Measurements from ENCODE around the gene VMP1. TPM values are rescaled to one million over a fixed set of nuclear protein-coding genes. Genes with fewer than 3 reads are reported as not detected.
A peak's percentile ranks its signal among the peaks of the same experiment; 100 is the strongest.

VMP1 gene
- polyA plus RNA-seq, 4 donors, result 62.1 to 178 (median 97.2) TPM

DNA sequence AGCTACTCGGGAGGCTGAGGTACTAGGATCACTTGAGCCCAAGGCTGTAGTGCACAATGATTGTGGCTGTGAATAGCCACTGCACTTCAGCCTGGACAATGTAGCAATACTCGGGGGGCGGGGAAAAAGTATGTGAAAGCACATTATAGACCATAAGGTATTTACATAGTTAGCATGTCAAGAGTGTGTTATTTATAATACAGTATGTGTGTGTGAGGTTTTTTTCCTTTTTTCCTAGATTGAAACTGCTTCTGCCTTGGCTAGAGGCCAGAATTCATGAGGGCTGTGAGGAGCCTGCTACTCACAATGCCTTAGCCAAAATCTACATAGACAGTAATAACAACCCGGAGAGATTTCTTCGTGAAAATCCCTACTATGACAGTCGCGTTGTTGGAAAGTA lies 30.7 kb upstream of the VMP1 start:
- Histone ChIP-seq H3K9me3 (ENCODE audit: control insufficient read depth in 2 of 2, insufficient read depth in 1 of 2, low read depth in 1 of 2, low read length in 1 of 2) (no peaks in the 10 kb centered on the region), H3K27me3 (ENCODE audit: control insufficient read depth in 3 of 3, insufficient read depth in 3 of 3, low read length in 3 of 3) (no peaks in the 10 kb centered on the region), H3K4me3 (ENCODE audit: low read depth in 1 of 3, low read length in 3 of 3) (no peak overlapping the region), H3K27ac (ENCODE audit: low read depth in 1 of 3, low read length in 2 of 3) (no peak overlapping the region), H3K36me3 (ENCODE audit: control insufficient read depth in 3 of 3, insufficient read depth in 2 of 3, low read depth in 1 of 3, low read length in 3 of 3) (peaks cover 9 to 25% (median 23%) of the 10 kb centered on the region in 3 donors), H3K4me1 (ENCODE audit: control insufficient read depth in 3 of 3, insufficient read depth in 2 of 3, low read depth in 1 of 3, low read length in 2 of 3) (peaks cover 0 to under 1% (median under 1%) of the 10 kb centered on the region in 3 donors)
- FAIRE-seq (no peak), DNase-seq (no peak)
- 85 to 90% (median 89%) methylated on average over 7 of the region's 7 CpGs for WGBS, 3 donors

DNA sequence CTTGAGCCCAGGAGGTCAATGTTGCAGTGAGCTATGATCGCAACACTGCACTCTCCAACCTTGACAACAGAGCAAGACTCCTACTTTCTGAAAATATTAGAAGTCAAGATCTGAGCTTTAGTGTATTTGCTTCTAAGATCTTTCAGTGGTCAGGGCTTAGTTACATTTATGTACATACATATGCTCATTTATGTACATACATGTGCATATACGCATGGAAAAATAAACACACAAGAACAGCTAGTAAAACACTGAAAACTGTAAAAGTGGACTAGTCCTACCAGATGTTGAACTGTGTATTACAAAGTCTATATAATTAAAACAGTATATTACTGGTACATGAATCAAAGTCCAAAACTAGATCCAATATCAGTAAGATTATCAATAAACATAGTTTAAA lies 28.5 kb upstream of the VMP1 start:
- no peak overlapping the region for H3K4me3 ChIP-seq (ENCODE audit: low read depth in 1 of 3, low read length in 3 of 3)
- H3K36me3 ChIP-seq (ENCODE audit: control insufficient read depth in 3 of 3, insufficient read depth in 2 of 3, low read depth in 1 of 3, low read length in 3 of 3), result peaks cover 11 to 33% (median 27%) of the 10 kb centered on the region in 3 donors
- H3K27ac ChIP-seq (ENCODE audit: low read depth in 1 of 3, low read length in 2 of 3), result no peak overlapping the region
- 42 to 66% (median 51%) methylated on average over 2 of the region's 2 CpGs for WGBS, 3 donors
- no peaks in the 10 kb centered on the region for H3K27me3 ChIP-seq (ENCODE audit: control insufficient read depth in 3 of 3, insufficient read depth in 3 of 3, low read length in 3 of 3)
- DNase-seq (no peak), FAIRE-seq (no peak)
- H3K4me1 ChIP-seq (ENCODE audit: control insufficient read depth in 3 of 3, insufficient read depth in 2 of 3, low read depth in 1 of 3, low read length in 2 of 3), result peaks cover 0 to 3% (median 0%) of the 10 kb centered on the region in 3 donors
- no peaks in the 10 kb centered on the region for H3K9me3 ChIP-seq (ENCODE audit: control insufficient read depth in 2 of 2, insufficient read depth in 1 of 2, low read depth in 1 of 2, low read length in 1 of 2)

DNA sequence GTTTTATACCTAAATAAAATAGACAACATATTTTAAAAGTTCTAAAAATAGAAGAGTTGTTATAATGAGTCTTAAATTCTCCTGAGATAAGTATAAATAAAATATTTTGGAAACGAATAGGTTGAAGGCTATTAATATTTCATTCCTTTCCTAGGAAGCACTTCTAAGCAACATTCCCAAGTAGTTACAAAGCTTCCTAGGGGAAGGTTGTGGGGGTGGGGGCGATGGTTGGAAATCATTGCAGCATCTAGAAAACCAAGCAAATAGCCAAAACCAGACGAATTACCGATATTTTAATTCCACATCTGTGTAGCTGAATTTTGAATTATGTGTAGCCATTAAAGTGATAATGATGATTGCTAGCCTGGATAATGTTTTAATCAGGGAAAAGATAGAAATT lies 27.1 kb upstream of the VMP1 start:
- FAIRE-seq (no peak), DNase-seq (no peak)
- Histone ChIP-seq H3K4me1 (ENCODE audit: control insufficient read depth in 3 of 3, insufficient read depth in 2 of 3, low read depth in 1 of 3, low read length in 2 of 3) (peaks cover 0 to 3% (median 0%) of the 10 kb centered on the region in 3 donors), H3K9me3 (ENCODE audit: control insufficient read depth in 2 of 2, insufficient read depth in 1 of 2, low read depth in 1 of 2, low read length in 1 of 2) (no peaks in the 10 kb centered on the region), H3K36me3 (ENCODE audit: control insufficient read depth in 3 of 3, insufficient read depth in 2 of 3, low read depth in 1 of 3, low read length in 3 of 3) (peaks cover 13 to 33% (median 31%) of the 10 kb centered on the region in 3 donors), H3K27ac (ENCODE audit: low read depth in 1 of 3, low read length in 2 of 3) (no peak overlapping the region), H3K4me3 (ENCODE audit: low read depth in 1 of 3, low read length in 3 of 3) (no peak overlapping the region), H3K27me3 (ENCODE audit: control insufficient read depth in 3 of 3, insufficient read depth in 3 of 3, low read length in 3 of 3) (no peaks in the 10 kb centered on the region)
- WGBS, 3 donors, result 84 to 94% (median 88%) methylated on average over 4 of the region's 4 CpGs

DNA sequence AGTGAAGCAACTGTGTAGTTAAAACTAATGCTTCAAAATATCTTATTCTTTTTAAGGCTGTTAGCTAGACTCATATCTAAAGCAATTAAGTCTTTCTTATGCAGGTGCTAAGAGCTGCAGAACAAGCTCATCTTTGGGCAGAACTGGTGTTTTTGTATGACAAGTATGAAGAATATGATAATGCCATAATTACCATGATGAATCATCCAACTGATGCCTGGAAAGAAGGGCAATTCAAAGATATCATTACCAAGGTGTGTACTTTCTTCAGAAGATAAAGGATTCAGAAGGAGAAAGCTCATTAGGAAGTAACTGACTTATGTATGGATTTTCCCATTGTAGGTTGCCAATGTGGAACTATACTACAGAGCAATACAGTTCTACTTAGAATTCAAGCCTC lies 24.2 kb upstream of the VMP1 start:
- H3K27ac ChIP-seq (ENCODE audit: low read depth in 1 of 3, low read length in 2 of 3), result no peak overlapping the region

DNA sequence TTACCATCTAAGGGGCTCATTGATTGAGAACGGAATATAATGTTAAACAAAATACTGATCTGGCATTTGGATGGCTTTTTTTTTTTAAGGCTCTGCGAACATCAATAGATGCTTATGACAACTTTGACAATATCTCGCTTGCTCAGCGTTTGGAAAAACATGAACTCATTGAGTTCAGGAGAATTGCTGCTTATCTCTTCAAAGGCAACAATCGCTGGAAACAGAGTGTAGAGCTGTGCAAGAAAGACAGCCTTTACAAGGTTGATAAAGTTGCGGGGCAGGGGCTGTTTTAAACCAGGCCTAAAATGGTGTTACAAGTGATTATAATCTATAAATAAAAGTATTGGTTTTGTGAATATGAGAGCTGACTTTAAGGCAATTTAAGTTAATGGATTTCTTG lies 22.5 kb upstream of the VMP1 start:
- H3K4me1 ChIP-seq (ENCODE audit: control insufficient read depth in 3 of 3, insufficient read depth in 2 of 3, low read depth in 1 of 3, low read length in 2 of 3), result peaks cover 0 to 3% (median 0%) of the 10 kb centered on the region in 3 donors
- peaks cover 17 to 27% (median 26%) of the 10 kb centered on the region in 3 donors for H3K36me3 ChIP-seq (ENCODE audit: control insufficient read depth in 3 of 3, insufficient read depth in 2 of 3, low read depth in 1 of 3, low read length in 3 of 3)
- 86 to 89% (median 89%) methylated on average over 6 of the region's 6 CpGs for WGBS, 3 donors
- DNase-seq (no peak), FAIRE-seq (no peak)
- H3K4me3 ChIP-seq (ENCODE audit: low read depth in 1 of 3, low read length in 3 of 3), result no peak overlapping the region
- H3K27me3 ChIP-seq (ENCODE audit: control insufficient read depth in 3 of 3, insufficient read depth in 3 of 3, low read length in 3 of 3), result no peaks in the 10 kb centered on the region
- H3K9me3 ChIP-seq (ENCODE audit: control insufficient read depth in 2 of 2, insufficient read depth in 1 of 2, low read depth in 1 of 2, low read length in 1 of 2), result no peaks in the 10 kb centered on the region
- H3K27ac ChIP-seq (ENCODE audit: low read depth in 1 of 3, low read length in 2 of 3), result no peak overlapping the region

More for the DNA sequence above, 24.2 kb upstream of the VMP1 start:
- DNase-seq (peak; percentile 40 to 65), FAIRE-seq (no peak)
- peaks cover 24 to 33% (median 27%) of the 10 kb centered on the region in 3 donors for H3K36me3 ChIP-seq (ENCODE audit: control insufficient read depth in 3 of 3, insufficient read depth in 2 of 3, low read depth in 1 of 3, low read length in 3 of 3)
- no peaks in the 10 kb centered on the region for H3K27me3 ChIP-seq (ENCODE audit: control insufficient read depth in 3 of 3, insufficient read depth in 3 of 3, low read length in 3 of 3)
- H3K4me1 ChIP-seq (ENCODE audit: control insufficient read depth in 3 of 3, insufficient read depth in 2 of 3, low read depth in 1 of 3, low read length in 2 of 3), result peaks cover 0 to 3% (median 0%) of the 10 kb centered on the region in 3 donors
- H3K9me3 ChIP-seq (ENCODE audit: control insufficient read depth in 2 of 2, insufficient read depth in 1 of 2, low read depth in 1 of 2, low read length in 1 of 2), result no peaks in the 10 kb centered on the region
- H3K4me3 ChIP-seq (ENCODE audit: low read depth in 1 of 3, low read length in 3 of 3), result no peak overlapping the region

DNA sequence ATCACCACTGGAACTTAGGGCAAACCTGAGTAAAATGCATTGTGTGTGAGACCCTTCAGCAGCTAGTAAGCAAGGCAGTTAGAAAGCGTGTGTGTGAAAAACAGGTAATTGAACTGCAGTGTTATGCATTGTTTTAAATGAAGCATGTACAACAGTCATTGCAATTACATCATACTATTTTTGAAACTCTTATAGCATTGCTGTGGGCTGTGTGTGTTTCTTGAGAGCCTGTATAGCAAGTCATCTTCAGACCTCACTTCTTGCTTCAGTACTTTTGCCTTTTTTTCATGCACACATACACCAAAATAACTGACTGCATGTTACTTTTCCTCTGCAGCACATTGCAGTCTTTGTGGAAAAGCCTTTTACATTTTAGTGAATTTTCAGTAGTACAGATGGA lies 19.4 kb upstream of the VMP1 start:
- peaks cover 21 to 25% (median 22%) of the 10 kb centered on the region in 3 donors for H3K36me3 ChIP-seq (ENCODE audit: control insufficient read depth in 3 of 3, insufficient read depth in 2 of 3, low read depth in 1 of 3, low read length in 3 of 3)

DNA sequence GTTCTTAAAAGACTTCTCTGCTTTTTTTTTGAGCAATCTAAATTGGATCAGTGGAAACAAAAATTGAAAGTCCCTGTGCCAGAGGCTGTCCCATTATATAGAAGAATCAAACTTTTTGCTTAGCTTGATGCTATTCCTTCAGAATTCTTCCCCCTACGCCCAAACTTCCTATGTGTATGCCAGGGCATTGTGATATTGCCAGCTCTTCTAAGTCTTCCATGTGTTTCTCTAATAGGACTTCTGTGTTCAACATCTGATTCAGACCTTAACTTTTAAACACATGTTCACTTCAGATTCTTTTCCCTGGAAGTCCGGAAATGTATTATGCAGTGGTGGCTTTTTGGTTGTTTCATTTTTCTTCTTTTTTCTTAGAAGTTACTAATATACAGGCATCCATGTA lies 19.0 kb upstream of the VMP1 start:
- peaks cover 0 to 2% (median 0%) of the 10 kb centered on the region in 3 donors for H3K4me1 ChIP-seq (ENCODE audit: control insufficient read depth in 3 of 3, insufficient read depth in 2 of 3, low read depth in 1 of 3, low read length in 2 of 3)
- 85 to 97% (median 93%) methylated on average over 2 of the region's 2 CpGs for WGBS, 3 donors
- H3K4me3 ChIP-seq (ENCODE audit: low read depth in 1 of 3, low read length in 3 of 3), result no peak overlapping the region
- H3K9me3 ChIP-seq (ENCODE audit: control insufficient read depth in 2 of 2, insufficient read depth in 1 of 2, low read depth in 1 of 2, low read length in 1 of 2), result no peaks in the 10 kb centered on the region
- H3K27ac ChIP-seq (ENCODE audit: low read depth in 1 of 3, low read length in 2 of 3), result no peak overlapping the region
- H3K36me3 ChIP-seq (ENCODE audit: control insufficient read depth in 3 of 3, insufficient read depth in 2 of 3, low read depth in 1 of 3, low read length in 3 of 3), result peaks cover 21 to 24% (median 24%) of the 10 kb centered on the region in 3 donors
- H3K27me3 ChIP-seq (ENCODE audit: control insufficient read depth in 3 of 3, insufficient read depth in 3 of 3, low read length in 3 of 3), result no peaks in the 10 kb centered on the region
- DNase-seq (no peak), FAIRE-seq (no peak)

More for the DNA sequence above, 19.4 kb upstream of the VMP1 start:
- H3K4me3 ChIP-seq (ENCODE audit: low read depth in 1 of 3, low read length in 3 of 3), result no peak overlapping the region
- FAIRE-seq (no peak), DNase-seq (no peak)
- peaks cover 0 to 3% (median 0%) of the 10 kb centered on the region in 3 donors for H3K4me1 ChIP-seq (ENCODE audit: control insufficient read depth in 3 of 3, insufficient read depth in 2 of 3, low read depth in 1 of 3, low read length in 2 of 3)
- H3K27me3 ChIP-seq (ENCODE audit: control insufficient read depth in 3 of 3, insufficient read depth in 3 of 3, low read length in 3 of 3), result no peaks in the 10 kb centered on the region
- H3K27ac ChIP-seq (ENCODE audit: low read depth in 1 of 3, low read length in 2 of 3), result no peak overlapping the region
- H3K9me3 ChIP-seq (ENCODE audit: control insufficient read depth in 2 of 2, insufficient read depth in 1 of 2, low read depth in 1 of 2, low read length in 1 of 2), result no peaks in the 10 kb centered on the region
- 86 to 96% (median 95%) methylated on average over 1 of the region's 1 CpG for WGBS, 3 donors

DNA sequence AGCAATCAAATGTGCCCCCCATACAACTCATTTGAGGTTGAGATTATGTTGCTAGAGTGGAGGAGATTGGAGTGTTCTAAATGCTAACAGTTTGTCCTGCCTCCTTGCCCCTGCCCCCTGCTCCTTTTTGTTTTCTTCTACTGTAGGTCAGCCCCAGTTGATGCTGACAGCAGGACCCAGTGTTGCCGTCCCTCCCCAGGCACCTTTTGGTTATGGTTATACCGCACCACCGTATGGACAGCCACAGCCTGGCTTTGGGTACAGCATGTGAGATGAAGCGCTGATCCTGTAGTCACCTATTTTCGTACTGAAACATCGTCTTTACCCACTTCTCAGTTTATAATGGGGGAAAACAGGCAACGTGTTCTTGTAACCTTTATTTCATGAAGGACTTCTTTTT lies 13.9 kb upstream of the VMP1 start:
- DNase-seq (no peak), FAIRE-seq (no peak)
- Histone ChIP-seq H3K4me1 (ENCODE audit: control insufficient read depth in 3 of 3, insufficient read depth in 2 of 3, low read depth in 1 of 3, low read length in 2 of 3) (peaks cover 0 to 11% (median 3%) of the 10 kb centered on the region in 3 donors), H3K4me3 (ENCODE audit: low read depth in 1 of 3, low read length in 3 of 3) (no peak overlapping the region), H3K36me3 (ENCODE audit: control insufficient read depth in 3 of 3, insufficient read depth in 2 of 3, low read depth in 1 of 3, low read length in 3 of 3) (peaks cover 8 to 33% (median 11%) of the 10 kb centered on the region in 3 donors), H3K27me3 (ENCODE audit: control insufficient read depth in 3 of 3, insufficient read depth in 3 of 3, low read length in 3 of 3) (no peaks in the 10 kb centered on the region), H3K9me3 (ENCODE audit: control insufficient read depth in 2 of 2, insufficient read depth in 1 of 2, low read depth in 1 of 2, low read length in 1 of 2) (no peaks in the 10 kb centered on the region), H3K27ac (ENCODE audit: low read depth in 1 of 3, low read length in 2 of 3) (no peak overlapping the region)
- 88 to 90% (median 89%) methylated on average over 7 of the region's 7 CpGs for WGBS, 3 donors

DNA sequence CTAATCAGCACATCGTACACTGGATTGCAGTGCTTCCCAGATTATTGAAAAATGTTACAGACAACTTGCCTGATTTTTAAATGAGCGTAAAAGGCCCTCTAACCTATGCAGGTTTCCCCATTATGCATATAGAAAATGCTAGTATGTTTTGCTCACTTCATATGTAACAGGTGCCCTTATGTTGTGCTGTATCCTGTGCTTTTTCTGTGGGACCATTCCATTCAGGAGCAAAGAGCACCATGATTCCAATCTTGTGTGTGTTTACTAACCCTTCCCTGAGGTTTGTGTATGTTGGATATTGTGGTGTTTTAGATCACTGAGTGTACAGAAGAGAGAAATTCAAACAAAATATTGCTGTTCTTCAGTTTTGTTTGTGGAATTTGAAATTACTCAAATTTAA lies 13.1 kb upstream of the VMP1 start:
- H3K4me3 ChIP-seq (ENCODE audit: low read depth in 1 of 3, low read length in 3 of 3), result no peak overlapping the region
- FAIRE-seq, result no peak
- 83 to 90% (median 90%) methylated on average over 2 of the region's 2 CpGs for WGBS, 3 donors
- H3K27ac ChIP-seq (ENCODE audit: low read depth in 1 of 3, low read length in 2 of 3), result no peak overlapping the region
- peaks cover 11 to 32% (median 11%) of the 10 kb centered on the region in 3 donors for H3K36me3 ChIP-seq (ENCODE audit: control insufficient read depth in 3 of 3, insufficient read depth in 2 of 3, low read depth in 1 of 3, low read length in 3 of 3)
- no peak for DNase-seq
- no peaks in the 10 kb centered on the region for H3K27me3 ChIP-seq (ENCODE audit: control insufficient read depth in 3 of 3, insufficient read depth in 3 of 3, low read length in 3 of 3)
- no peaks in the 10 kb centered on the region for H3K9me3 ChIP-seq (ENCODE audit: control insufficient read depth in 2 of 2, insufficient read depth in 1 of 2, low read depth in 1 of 2, low read length in 1 of 2)
- peaks cover 0 to 11% (median 3%) of the 10 kb centered on the region in 3 donors for H3K4me1 ChIP-seq (ENCODE audit: control insufficient read depth in 3 of 3, insufficient read depth in 2 of 3, low read depth in 1 of 3, low read length in 2 of 3)
